GM19239 (cell line): ENCODE data around the gene FSTL5.

ENCODE experiments used
- DNase-seq: peaks from one replicate; pipeline ENCODE4 v3.0.0; 2011; ENCODE audit warnings: low spot score; ENCODE audit not compliant: insufficient read length
- FAIRE-seq: peaks from 2 replicates; lab custom pipeline; 2011; peaks lifted over from hg19 to GRCh38; lab: Jason Lieb, UNC

The FSTL5 gene

DNA sequence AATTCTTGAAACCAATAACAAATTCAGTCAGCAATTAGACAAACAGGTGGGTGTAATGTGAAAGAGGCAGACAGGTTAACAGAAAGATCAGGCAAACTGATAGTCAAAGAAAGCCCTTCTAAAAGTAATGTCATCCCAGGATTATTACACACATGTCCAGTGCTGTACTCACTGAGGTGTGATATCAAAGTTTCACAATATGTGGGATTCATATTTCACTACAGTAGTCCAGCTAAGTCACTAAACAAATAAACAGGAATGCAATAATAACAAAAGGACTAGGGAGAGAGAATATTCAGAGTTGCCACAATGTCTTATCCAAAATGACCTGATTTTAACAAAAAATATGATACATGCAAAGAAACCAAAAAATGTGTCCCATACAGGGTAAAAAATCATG, 787.5 kb downstream of the FSTL5 start:
- DNase-seq = no peak
- FAIRE-seq = no peak

GRCh38 chr4:161364681-161365080, 799.1 kb downstream of the FSTL5 start:
- FAIRE-seq = no peak
- DNase-seq = no peak

- DNase-seq (no peak), FAIRE-seq (no peak)
These were observed 802.8 kb downstream of the FSTL5 start for GRCh38 chr4:161360982-161361381.

GRCh38 chr4:161359491-161359890, 804.3 kb downstream of the FSTL5 start:
- no peak for FAIRE-seq

GRCh38 chr4:161356351-161356750, 807.4 kb downstream of the FSTL5 start:
- DNase-seq (no peak), FAIRE-seq (no peak)

More at GRCh38 chr4:161359491-161359890, 804.3 kb downstream of the FSTL5 start:
- no peak for DNase-seq

DNA sequence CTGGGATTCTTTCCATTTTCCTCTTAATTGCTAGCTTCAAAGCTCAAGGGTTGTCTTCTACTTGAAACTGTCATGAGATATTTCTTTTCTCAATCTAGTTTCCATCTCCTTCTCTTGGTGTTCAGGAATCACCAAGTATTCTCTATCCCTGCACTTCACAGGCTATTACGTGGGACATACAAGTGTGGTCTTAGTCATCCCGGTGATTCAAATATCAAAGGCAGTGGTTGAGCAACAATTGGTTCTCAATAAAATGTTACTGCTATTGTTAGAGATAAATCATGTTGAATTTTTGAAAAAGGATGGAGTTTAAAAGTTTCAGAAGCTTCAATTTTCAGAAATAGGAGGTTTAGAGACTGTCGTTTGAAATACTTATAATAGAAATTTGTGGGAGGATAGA, 812.9 kb downstream of the FSTL5 start:
- no peak for FAIRE-seq
- DNase-seq = no peak

DNA sequence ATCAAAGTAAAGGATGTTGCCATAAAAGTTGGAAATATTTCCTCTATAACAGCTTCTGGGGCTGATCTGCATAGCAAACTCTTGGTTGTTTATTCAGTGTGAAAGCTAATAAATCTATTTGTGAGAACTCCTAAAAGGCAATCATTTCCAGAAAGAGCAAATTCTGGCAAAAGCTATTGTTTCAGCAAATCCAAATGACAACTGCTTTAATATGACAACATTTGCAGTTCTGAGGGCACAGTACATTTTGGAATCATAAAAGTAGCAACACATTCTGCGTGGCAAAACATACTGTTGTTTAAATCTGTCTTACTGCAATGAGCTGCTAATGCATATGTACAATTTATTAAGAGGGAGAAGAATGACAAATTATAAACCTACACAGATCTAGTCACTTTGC, 818.1 kb downstream of the FSTL5 start:
- no peak for FAIRE-seq
- no peak for DNase-seq

DNA sequence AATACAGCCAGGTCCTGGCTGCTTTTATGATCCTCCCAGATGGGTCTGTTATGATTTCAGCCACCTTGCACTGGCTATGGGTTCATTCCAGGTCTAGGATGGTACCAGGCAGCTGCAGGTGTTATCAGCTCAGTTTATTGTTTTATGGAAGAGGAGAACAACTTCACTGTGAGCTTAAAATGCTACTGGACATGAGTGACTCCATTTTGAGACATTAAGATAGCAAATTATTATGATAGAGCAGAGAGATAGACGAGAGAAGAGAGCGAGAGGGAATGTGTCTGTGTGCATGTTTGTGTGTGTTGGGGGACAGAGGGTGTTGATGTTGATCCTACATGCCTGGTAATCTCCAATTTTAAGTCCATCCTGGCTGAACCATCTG, 820.2 kb downstream of the FSTL5 start:
- no peak for DNase-seq
- no peak for FAIRE-seq

DNA sequence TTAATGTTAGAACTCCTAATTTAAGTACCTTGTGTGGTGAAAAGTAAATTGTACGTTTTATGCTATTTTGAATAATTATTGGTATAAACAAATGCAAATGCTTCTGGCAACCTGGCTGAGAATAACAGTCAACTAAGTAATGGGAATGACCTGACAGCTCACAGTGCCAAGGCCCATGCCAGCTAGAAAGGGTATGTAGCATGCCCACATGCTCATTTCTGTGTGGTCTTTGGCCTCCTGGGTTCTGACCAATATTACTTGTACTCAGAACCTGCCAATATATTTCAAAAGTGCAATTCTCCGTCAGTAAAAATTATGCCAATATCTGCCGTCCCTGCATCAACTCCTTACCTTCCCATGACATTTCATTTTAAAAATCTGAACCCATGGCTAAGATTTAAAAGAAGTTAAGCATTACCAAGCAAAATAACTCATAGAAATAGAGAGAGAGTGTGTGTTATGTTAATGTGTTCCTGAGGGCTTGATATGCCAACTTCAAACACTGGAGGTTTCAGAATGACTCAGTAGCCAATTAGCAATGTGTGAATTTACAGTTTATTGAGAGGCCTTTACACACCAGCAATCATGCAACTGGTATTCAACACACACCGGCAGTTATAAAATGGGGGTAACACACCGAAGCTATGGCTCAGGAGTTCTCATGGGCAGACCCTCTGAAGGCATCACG, 820.8 kb downstream of the FSTL5 start:
- DNase-seq (no peak), FAIRE-seq (no peak)

- FAIRE-seq = no peak
These were observed 827.2 kb downstream of the FSTL5 start for GRCh38 chr4:161336621-161337020.

GRCh38 chr4:161336016-161336530, 827.7 kb downstream of the FSTL5 start:
- DNase-seq = no peak
- FAIRE-seq = no peak

More at GRCh38 chr4:161336621-161337020, 827.2 kb downstream of the FSTL5 start:
- DNase-seq = no peak
